Measurements from ENCODE around the gene CYP4F22.

GRCh38 chr19:15466851-15467733, 41.2 kb upstream of the CYP4F22 start:
- TF ChIP-seq CTCF (IDR thresholded peaks at IDR 0.05; ENCODE audit: low read length) (no peak), EZH2 (IDR thresholded peaks at IDR 0.05; ENCODE audit: borderline replicate concordance, low read length) (no peak)
